HEK293 (cell line): ENCODE results near the gene CCDC87.

ENCODE experiments used
- CTCF ChIA-PET: fragments of 350-600 bp; formaldehyde crosslinking; extraction: SDS; loops from one replicate; lab custom pipeline; 2021; ENCODE audit warnings: antibody characterized with exemption; lab: Yijun Ruan, JAX
- POLR2A ChIA-PET: fragments of 300-600 bp; formaldehyde crosslinking; extraction: SDS; loops from one replicate; lab custom pipeline; 2020; ENCODE audit warnings: antibody characterized with exemption, inconsistent platforms; lab: Yijun Ruan, JAX
- H3K27ac ChIP-seq: fragments of 200-500 bp; sonication (Bioruptor generic); 2 replicates; pipeline ENCODE4 v1.5.1; 2014; ENCODE audit warnings: low read depth, low read length, control low read depth, inconsistent platforms; ENCODE audit errors: extremely low read depth
- H3K36me3 ChIP-seq, 2 experiments: fragments of 200-500 bp in 1 of 2; sonication (Bioruptor generic) in 1 of 2; 1 replicate in 1 of 2; 2 replicates in 1 of 2; pipeline ENCODE4 v1.5.1; 2014 to 2017; ENCODE audit warnings: inconsistent platforms in 2 of 2, low read length in 2 of 2; ENCODE audit not compliant: control insufficient read depth in 2 of 2, insufficient read depth in 1 of 2
- H3K4me1 ChIP-seq: fragments of 200-500 bp; sonication (Bioruptor generic); 2 replicates; pipeline ENCODE4 v1.5.1; 2014; ENCODE audit warnings: mild to moderate bottlenecking, low read length, inconsistent platforms; ENCODE audit not compliant: control insufficient read depth, insufficient read depth
- H3K4me3 ChIP-seq: 2 replicates; pipeline ENCODE4 v1.5.1; 2011; ENCODE audit warnings: low read depth, mild to moderate bottlenecking, control low read depth, low read length, moderate library complexity
- H3K9me3 ChIP-seq: fragments of 200-500 bp; sonication (Bioruptor generic); 2 replicates; pipeline ENCODE4 v1.5.1; 2014; ENCODE audit warnings: low read depth, low read length, inconsistent platforms; ENCODE audit not compliant: control insufficient read depth, insufficient read depth
- BCL11B ChIP-seq: fragments of 450-650 bp; formaldehyde crosslinking; IDR thresholded peaks from 2 replicates; pipeline ENCODE4 v1.5.1; 2016; ENCODE audit warnings: low read depth, missing biosample characterization, missing genetic modification characterization
- HOXC10 ChIP-seq: sonication (generic); formaldehyde crosslinking; IDR thresholded peaks from 2 replicates; pipeline ENCODE4 v1.8.1; 2023; ENCODE audit warnings: mild to moderate bottlenecking, missing genetic modification reagents
- MZF1 ChIP-seq: fragments of 450-650 bp; formaldehyde crosslinking; IDR thresholded peaks from 2 replicates; pipeline ENCODE4 v1.5.1; 2017; ENCODE audit warnings: missing biosample characterization, missing genetic modification characterization, borderline replicate concordance
- SCRT2 ChIP-seq: fragments of 450-650 bp; formaldehyde crosslinking; IDR thresholded peaks from 2 replicates; pipeline ENCODE4 v1.5.1; 2016; ENCODE audit warnings: missing biosample characterization, missing genetic modification characterization
- TCF7L2 ChIP-seq: IDR thresholded peaks from 2 replicates; pipeline ENCODE4 v1.6.1; 2011; ENCODE audit warnings: low read depth, mild to moderate bottlenecking, inconsistent platforms, low read length, moderate library complexity, borderline replicate concordance
- ZBTB10 ChIP-seq: fragments of 450-650 bp; formaldehyde crosslinking; IDR thresholded peaks from 2 replicates; pipeline ENCODE4 v1.5.1; 2016; ENCODE audit warnings: missing biosample characterization, missing genetic modification characterization
- ZBTB17 ChIP-seq: fragments of 450-650 bp; formaldehyde crosslinking; IDR thresholded peaks from 2 replicates; pipeline ENCODE4 v1.5.1; 2016; ENCODE audit warnings: missing biosample characterization, missing genetic modification characterization
- ZBTB7A ChIP-seq: fragments of 450-650 bp; formaldehyde crosslinking; IDR thresholded peaks from 2 replicates; pipeline ENCODE4 v1.5.1; 2016; ENCODE audit warnings: low read depth, missing biosample characterization, missing genetic modification characterization
- ZEB2 ChIP-seq: fragments of 450-650 bp; formaldehyde crosslinking; IDR thresholded peaks from 2 replicates; pipeline ENCODE4 v1.5.1; 2016; ENCODE audit warnings: missing biosample characterization, missing genetic modification characterization
- ZNF10 ChIP-seq: fragments of 450-650 bp; formaldehyde crosslinking; IDR thresholded peaks from 2 replicates; pipeline ENCODE4 v1.5.1; 2017; ENCODE audit warnings: missing biosample characterization, missing genetic modification characterization
- ZNF157 ChIP-seq: fragments of 450-650 bp; formaldehyde crosslinking; IDR thresholded peaks from 2 replicates; pipeline ENCODE4 v1.5.1; 2016; ENCODE audit warnings: missing biosample characterization, missing genetic modification characterization
- ZNF16 ChIP-seq: fragments of 450-650 bp; formaldehyde crosslinking; IDR thresholded peaks from 2 replicates; pipeline ENCODE4 v1.5.1; 2016; ENCODE audit warnings: low read depth, missing biosample characterization, missing genetic modification characterization
- ZNF169 ChIP-seq: fragments of 450-650 bp; formaldehyde crosslinking; IDR thresholded peaks from 2 replicates; pipeline ENCODE4 v1.5.1; 2016; ENCODE audit warnings: missing biosample characterization, missing genetic modification characterization
- ZNF19 ChIP-seq: fragments of 450-650 bp; formaldehyde crosslinking; IDR thresholded peaks from 2 replicates; pipeline ENCODE4; 2016; ENCODE audit warnings: missing biosample characterization, missing genetic modification characterization, low read depth
- ZNF211 ChIP-seq: fragments of 450-650 bp; formaldehyde crosslinking; IDR thresholded peaks from 2 replicates; pipeline ENCODE4 v1.5.1; 2016; ENCODE audit warnings: low read depth, missing biosample characterization, missing genetic modification characterization
- ZNF23 ChIP-seq: fragments of 450-650 bp; formaldehyde crosslinking; IDR thresholded peaks from 2 replicates; pipeline ENCODE4 v1.5.1; 2016; ENCODE audit warnings: missing biosample characterization, missing genetic modification characterization, borderline replicate concordance
- ZNF248 ChIP-seq: fragments of 450-650 bp; formaldehyde crosslinking; IDR thresholded peaks from 2 replicates; pipeline ENCODE4 v1.5.1; 2017; ENCODE audit warnings: missing biosample characterization, missing genetic modification characterization
- ZNF341 ChIP-seq: fragments of 450-650 bp; formaldehyde crosslinking; IDR thresholded peaks from 2 replicates; pipeline ENCODE4; 2016; ENCODE audit warnings: low read depth, missing biosample characterization, missing genetic modification characterization
- ZNF391 ChIP-seq: fragments of 450-650 bp; formaldehyde crosslinking; IDR thresholded peaks from 2 replicates; pipeline ENCODE4 v1.5.1; 2016; ENCODE audit warnings: low read depth, missing biosample characterization, missing genetic modification characterization, borderline replicate concordance
- ZNF48 ChIP-seq: fragments of 450-650 bp; formaldehyde crosslinking; IDR thresholded peaks from 2 replicates; pipeline ENCODE4 v1.5.1; 2016; ENCODE audit warnings: missing biosample characterization, missing genetic modification characterization
- ZNF510 ChIP-seq: fragments of 450-650 bp; formaldehyde crosslinking; IDR thresholded peaks from 2 replicates; pipeline ENCODE4 v1.5.1; 2018; ENCODE audit warnings: mild to moderate bottlenecking, missing genetic modification characterization, missing biosample characterization; ENCODE audit not compliant: insufficient replicate concordance
- ZNF561 ChIP-seq: fragments of 450-650 bp; IDR thresholded peaks from 2 replicates; pipeline ENCODE4 v1.5.1; 2018; ENCODE audit warnings: missing biosample characterization, missing genetic modification characterization, borderline replicate concordance
- ZNF580 ChIP-seq: fragments of 450-650 bp; formaldehyde crosslinking; IDR thresholded peaks from 2 replicates; pipeline ENCODE4 v1.5.1; 2016; ENCODE audit warnings: missing biosample characterization, missing genetic modification characterization
- ZNF596 ChIP-seq: fragments of 450-650 bp; IDR thresholded peaks from 2 replicates; pipeline ENCODE4 v1.5.0; 2018; ENCODE audit warnings: missing biosample characterization, mild to moderate bottlenecking, missing genetic modification characterization, moderate library complexity
- ZNF621 ChIP-seq: fragments of 450-650 bp; formaldehyde crosslinking; IDR thresholded peaks from 2 replicates; pipeline ENCODE4 v1.5.1; 2017; ENCODE audit warnings: missing biosample characterization, missing genetic modification characterization
- ZSCAN30 ChIP-seq: fragments of 450-650 bp; IDR thresholded peaks from 2 replicates; pipeline ENCODE4 v1.5.1; 2018; ENCODE audit warnings: missing biosample characterization, mild to moderate bottlenecking, missing genetic modification characterization, moderate library complexity
- TF ChIP-seq, protein P1 (sequence below): fragments of 450-650 bp; formaldehyde crosslinking; IDR thresholded peaks from 2 replicates; pipeline ENCODE4 v1.5.1; 2016; ENCODE audit warnings: missing biosample characterization, missing genetic modification characterization
- TF ChIP-seq, protein P2 (sequence below): fragments of 450-650 bp; formaldehyde crosslinking; IDR thresholded peaks from 2 replicates; pipeline ENCODE4 v1.5.1; 2016; ENCODE audit warnings: missing biosample characterization, missing genetic modification characterization
- TF ChIP-seq, protein P3 (sequence below): fragments of 450-650 bp; formaldehyde crosslinking; IDR thresholded peaks from 2 replicates; pipeline ENCODE4 v1.5.1; 2017; ENCODE audit warnings: missing biosample characterization, missing genetic modification characterization

Gene CCDC87

GRCh38 chr11:66636411-66636810, 43.5 kb upstream of the CCDC87 start (continued):
- TF ChIP-seq ZSCAN30 (tag by site-specific recombination) (0 out of 2 replicates have a peak, but pooled peaks have one; percentile 19), ZNF16 (tag by site-specific recombination) (peak; percentile 45; the same call in 1 of the 2 replicates), ZBTB17 (tag by site-specific recombination) (peak; percentile 31), ZNF621 (tag by site-specific recombination) (no peak), ZNF510 (tag by site-specific recombination) (no peak), ZNF23 (tag by site-specific recombination) (no peak), ZNF580 (tag by site-specific recombination) (no peak), TCF7L2 (no peak), ZNF596 (tag by site-specific recombination) (no peak), ZNF157 (tag by site-specific recombination) (no peak), MZF1 (no peak), BCL11B (tag by site-specific recombination) (no peak), ZNF248 (tag by site-specific recombination) (no peak), ZNF10 (tag by site-specific recombination) (no peak), ZNF341 (tag by site-specific recombination) (no peak), SCRT2 (tag by site-specific recombination) (no peak)
- TF ChIP-seq, protein P1, sequence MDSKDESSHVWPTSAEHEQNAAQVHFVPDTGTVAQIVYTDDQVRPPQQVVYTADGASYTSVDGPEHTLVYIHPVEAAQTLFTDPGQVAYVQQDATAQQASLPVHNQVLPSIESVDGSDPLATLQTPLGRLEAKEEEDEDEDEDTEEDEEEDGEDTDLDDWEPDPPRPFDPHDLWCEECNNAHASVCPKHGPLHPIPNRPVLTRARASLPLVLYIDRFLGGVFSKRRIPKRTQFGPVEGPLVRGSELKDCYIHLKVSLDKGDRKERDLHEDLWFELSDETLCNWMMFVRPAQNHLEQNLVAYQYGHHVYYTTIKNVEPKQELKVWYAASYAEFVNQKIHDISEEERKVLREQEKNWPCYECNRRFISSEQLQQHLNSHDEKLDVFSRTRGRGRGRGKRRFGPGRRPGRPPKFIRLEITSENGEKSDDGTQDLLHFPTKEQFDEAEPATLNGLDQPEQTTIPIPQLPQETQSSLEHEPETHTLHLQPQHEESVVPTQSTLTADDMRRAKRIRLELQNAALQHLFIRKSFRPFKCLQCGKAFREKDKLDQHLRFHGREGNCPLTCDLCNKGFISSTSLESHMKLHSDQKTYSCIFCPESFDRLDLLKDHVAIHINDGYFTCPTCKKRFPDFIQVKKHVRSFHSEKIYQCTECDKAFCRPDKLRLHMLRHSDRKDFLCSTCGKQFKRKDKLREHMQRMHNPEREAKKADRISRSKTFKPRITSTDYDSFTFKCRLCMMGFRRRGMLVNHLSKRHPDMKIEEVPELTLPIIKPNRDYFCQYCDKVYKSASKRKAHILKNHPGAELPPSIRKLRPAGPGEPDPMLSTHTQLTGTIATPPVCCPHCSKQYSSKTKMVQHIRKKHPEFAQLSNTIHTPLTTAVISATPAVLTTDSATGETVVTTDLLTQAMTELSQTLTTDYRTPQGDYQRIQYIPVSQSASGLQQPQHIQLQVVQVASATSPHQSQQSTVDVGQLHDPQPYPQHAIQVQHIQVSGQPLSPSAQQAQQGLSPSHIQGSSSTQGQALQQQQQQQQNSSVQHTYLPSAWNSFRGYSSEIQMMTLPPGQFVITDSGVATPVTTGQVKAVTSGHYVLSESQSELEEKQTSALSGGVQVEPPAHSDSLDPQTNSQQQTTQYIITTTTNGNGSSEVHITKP = peak; percentile 42; the same call in 1 of the 2 replicates

GRCh38 chr11:66632952-66633351, 40.1 kb upstream of the CCDC87 start:
- Histone ChIP-seq H3K27ac (no peak overlapping the region), H3K4me3 (no peak overlapping the region), H3K4me1 (no peaks in the 10 kb centered on the region; the same call in 1 of the 2 replicates), H3K36me3 (peaks cover 11 to 55% of the 10 kb centered on the region in 2 experiments; a peak in 2 of 3 replicates), H3K9me3 (no peaks in the 10 kb centered on the region)
- CTCF ChIA-PET = no interaction called here
- POLR2A ChIA-PET = interaction anchor here (1.0 kb wide), 1 partner anchor 16 kb away, joined by 6 read pairs; the partner anchor contains the start of gene RBM14
- TF ChIP-seq ZNF561 (no peak), ZEB2 (tag by site-specific recombination) (no peak), ZNF211 (tag by site-specific recombination) (no peak), ZNF391 (tag by site-specific recombination) (no peak), HOXC10 (no peak), ZNF19 (tag by site-specific recombination) (no peak), ZBTB7A (tag by site-specific recombination) (no peak), ZNF48 (tag by site-specific recombination) (no peak), ZBTB10 (tag by site-specific recombination) (no peak), ZNF169 (tag by site-specific recombination) (no peak)
- TF ChIP-seq, protein P2, sequence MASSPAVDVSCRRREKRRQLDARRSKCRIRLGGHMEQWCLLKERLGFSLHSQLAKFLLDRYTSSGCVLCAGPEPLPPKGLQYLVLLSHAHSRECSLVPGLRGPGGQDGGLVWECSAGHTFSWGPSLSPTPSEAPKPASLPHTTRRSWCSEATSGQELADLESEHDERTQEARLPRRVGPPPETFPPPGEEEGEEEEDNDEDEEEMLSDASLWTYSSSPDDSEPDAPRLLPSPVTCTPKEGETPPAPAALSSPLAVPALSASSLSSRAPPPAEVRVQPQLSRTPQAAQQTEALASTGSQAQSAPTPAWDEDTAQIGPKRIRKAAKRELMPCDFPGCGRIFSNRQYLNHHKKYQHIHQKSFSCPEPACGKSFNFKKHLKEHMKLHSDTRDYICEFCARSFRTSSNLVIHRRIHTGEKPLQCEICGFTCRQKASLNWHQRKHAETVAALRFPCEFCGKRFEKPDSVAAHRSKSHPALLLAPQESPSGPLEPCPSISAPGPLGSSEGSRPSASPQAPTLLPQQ = no peak
- TF ChIP-seq, protein P3, sequence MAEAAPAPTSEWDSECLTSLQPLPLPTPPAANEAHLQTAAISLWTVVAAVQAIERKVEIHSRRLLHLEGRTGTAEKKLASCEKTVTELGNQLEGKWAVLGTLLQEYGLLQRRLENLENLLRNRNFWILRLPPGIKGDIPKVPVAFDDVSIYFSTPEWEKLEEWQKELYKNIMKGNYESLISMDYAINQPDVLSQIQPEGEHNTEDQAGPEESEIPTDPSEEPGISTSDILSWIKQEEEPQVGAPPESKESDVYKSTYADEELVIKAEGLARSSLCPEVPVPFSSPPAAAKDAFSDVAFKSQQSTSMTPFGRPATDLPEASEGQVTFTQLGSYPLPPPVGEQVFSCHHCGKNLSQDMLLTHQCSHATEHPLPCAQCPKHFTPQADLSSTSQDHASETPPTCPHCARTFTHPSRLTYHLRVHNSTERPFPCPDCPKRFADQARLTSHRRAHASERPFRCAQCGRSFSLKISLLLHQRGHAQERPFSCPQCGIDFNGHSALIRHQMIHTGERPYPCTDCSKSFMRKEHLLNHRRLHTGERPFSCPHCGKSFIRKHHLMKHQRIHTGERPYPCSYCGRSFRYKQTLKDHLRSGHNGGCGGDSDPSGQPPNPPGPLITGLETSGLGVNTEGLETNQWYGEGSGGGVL (tag by site-specific recombination) = no peak
